ENCODE results near the gene COX6A2.
"Not testable (repeated sequence)": the region's sequence is repeated elsewhere in the genome, so short reads cannot be mapped to it uniquely, and the experiment has no call there.

Gene COX6A2

DNA sequence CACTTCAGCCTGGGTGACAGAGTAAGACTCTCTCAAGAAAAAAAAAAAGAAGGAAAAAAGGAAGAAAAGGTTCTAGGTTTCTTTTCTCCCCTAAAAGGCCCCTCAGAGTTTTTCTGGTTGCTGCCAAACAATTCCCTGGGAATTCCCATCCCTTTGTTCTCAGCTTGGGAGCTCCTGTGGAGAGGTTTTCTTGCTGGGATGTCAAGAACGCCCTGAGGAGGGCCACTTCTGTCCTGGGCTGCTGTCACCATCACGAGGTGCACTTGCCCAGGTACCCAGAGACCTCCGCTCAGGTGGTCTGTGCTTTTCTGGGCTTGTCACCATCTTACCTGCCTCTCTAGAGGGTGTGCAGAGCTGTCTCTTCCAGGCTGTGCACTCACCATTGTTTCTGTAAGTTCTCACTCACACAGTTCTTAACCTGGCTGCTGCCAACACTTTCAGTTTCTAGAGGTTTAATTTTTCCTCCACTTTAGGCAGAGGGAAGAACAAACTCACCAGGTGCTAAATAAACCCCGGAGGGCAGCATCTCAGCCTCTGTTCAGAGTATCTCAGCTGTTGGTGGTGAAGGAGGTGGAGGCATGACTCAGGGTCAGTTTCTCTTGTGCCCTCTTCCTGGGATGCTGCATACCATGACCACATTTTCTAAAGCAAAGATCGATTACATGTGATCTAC is 2.4 kb upstream of the COX6A2 start:
- Mint-ChIP-seq H3K36me3 (no peaks in the 10 kb centered on the region), H3K4me3 (no peak overlapping the region), H3K27ac (no peak overlapping the region), H3K27me3 (peaks cover 12% of the 10 kb centered on the region), H3K4me1 (peaks cover 6% of the 10 kb centered on the region), H3K9me3 (no peaks in the 10 kb centered on the region)
- ATAC-seq = no peak

DNA sequence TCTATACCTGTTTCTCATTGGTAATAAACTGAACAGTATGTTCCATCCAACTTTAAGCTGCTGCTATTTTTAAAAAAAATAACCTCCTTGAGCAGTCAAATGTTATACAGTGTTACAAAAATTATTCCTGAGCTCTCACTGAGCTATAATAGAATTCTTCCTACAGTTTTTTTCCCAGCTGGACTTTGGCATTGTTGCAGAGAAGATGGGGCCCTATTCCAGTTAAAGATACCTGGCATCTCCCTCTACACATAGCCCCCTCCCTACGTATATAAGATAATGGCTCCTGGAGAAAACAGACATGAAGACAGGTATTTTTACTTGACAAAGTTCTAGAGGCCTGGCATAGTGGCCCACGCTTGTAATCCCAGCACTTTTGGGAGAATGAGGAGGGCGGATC is 1.6 kb upstream of the COX6A2 start:
- Mint-ChIP-seq H3K27me3 (peaks cover 19% of the 10 kb centered on the region), H3K36me3 (no peaks in the 10 kb centered on the region), H3K9me3 (no peaks in the 10 kb centered on the region), H3K27ac (no peak overlapping the region), H3K4me3 (no peak overlapping the region), H3K4me1 (peaks cover 6% of the 10 kb centered on the region)
- ATAC-seq = no peak

DNA sequence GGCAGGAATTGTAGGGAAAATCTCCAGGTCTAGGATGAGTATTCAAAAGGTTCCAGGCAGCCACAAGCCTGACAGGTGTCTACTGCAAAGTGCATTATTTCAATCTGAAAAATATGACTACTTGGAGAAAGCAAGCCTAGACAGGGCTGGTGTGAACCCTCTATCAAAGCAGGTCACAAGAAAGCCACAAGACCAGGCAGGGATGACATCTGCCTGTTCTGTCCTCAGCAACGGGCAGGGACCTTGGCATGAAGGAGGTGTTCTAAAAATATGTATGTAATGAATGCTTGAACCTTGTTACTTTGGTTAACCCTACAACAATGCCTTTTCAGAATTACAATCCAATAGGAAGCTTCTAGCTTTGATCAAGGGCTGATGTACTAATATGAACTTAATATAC is 1.2 kb upstream of the COX6A2 start:
- Mint-ChIP-seq H3K27ac (no peak overlapping the region), H3K27me3 (peaks cover 24% of the 10 kb centered on the region), H3K9me3 (no peaks in the 10 kb centered on the region), H3K36me3 (no peaks in the 10 kb centered on the region), H3K4me3 (no peak overlapping the region), H3K4me1 (peaks cover 6% of the 10 kb centered on the region)
- ATAC-seq = no peak

DNA sequence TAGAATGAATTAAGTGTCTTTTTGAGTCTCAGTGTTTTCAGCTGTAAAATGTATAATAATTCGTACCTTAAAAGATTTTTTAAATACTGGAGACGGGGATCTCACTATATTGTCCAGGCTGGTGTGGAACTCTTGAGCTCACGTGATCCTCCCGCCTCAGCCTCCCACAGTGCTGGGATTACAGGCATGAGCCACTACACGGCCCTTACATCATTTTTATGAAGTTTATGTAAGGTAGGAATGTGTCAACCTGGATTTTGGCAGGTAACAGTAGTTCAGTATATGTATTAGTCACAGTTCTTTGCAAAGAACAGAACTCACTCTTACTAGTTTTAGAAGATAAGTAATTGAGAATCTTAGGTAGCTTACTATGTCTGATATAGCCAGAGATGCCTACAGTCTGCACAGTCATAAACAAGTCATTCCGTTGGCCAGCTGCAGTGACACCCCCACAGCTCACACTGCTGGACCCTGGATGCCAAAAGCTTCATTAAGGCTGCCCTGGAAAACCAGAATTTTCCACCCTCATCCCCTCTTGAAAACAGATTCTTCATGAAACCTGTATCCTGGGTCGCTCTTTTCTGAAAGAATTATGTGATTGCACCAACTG is 583 bp upstream of the COX6A2 start:
- ATAC-seq = no peak
- peaks cover 30% of the 10 kb centered on the region for H3K27me3 Mint-ChIP-seq
- H3K4me3 Mint-ChIP-seq = no peak overlapping the region
- no peaks in the 10 kb centered on the region for H3K9me3 Mint-ChIP-seq
- H3K27ac Mint-ChIP-seq = no peak overlapping the region
- H3K36me3 Mint-ChIP-seq = no peaks in the 10 kb centered on the region
- peaks cover 6% of the 10 kb centered on the region for H3K4me1 Mint-ChIP-seq

GRCh38 chr16:31427441-31428278 is 500 bp downstream of the COX6A2 start:
- H3K27ac Mint-ChIP-seq = no peak overlapping the region
- ATAC-seq = peak; percentile 53
- peak overlapping the region; percentile 53 for H3K4me3 Mint-ChIP-seq
- no peaks in the 10 kb centered on the region for H3K9me3 Mint-ChIP-seq
- H3K27me3 Mint-ChIP-seq = peaks cover 38% of the 10 kb centered on the region
- no peaks in the 10 kb centered on the region for H3K36me3 Mint-ChIP-seq
- peaks cover 6% of the 10 kb centered on the region for H3K4me1 Mint-ChIP-seq

DNA sequence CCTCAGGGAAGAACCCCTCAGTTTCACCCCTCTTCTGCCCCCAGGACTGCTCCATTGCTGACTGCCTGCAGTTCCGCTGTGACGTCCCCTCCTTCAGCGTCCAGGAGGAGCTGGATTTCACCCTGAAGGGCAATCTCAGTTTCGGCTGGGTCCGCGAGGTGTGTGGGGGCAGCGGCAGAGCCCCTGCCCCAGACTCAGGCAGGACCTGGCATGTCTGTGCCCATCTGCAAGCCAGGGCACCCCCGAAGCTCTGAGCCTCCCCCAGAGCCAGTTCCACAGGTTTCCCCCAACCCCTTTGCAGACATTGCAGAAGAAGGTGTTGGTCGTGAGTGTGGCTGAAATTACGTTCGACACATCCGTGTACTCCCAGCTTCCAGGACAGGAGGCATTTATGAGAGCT is 4.4 kb downstream of the COX6A2 start:
- peaks cover 4% of the 10 kb centered on the region for H3K4me1 Mint-ChIP-seq
- H3K27ac Mint-ChIP-seq = no peak overlapping the region
- peaks cover 38% of the 10 kb centered on the region for H3K27me3 Mint-ChIP-seq
- no peaks in the 10 kb centered on the region for H3K9me3 Mint-ChIP-seq
- no peak for ATAC-seq
- no peak overlapping the region for H3K4me3 Mint-ChIP-seq
- H3K36me3 Mint-ChIP-seq = no peaks in the 10 kb centered on the region

DNA sequence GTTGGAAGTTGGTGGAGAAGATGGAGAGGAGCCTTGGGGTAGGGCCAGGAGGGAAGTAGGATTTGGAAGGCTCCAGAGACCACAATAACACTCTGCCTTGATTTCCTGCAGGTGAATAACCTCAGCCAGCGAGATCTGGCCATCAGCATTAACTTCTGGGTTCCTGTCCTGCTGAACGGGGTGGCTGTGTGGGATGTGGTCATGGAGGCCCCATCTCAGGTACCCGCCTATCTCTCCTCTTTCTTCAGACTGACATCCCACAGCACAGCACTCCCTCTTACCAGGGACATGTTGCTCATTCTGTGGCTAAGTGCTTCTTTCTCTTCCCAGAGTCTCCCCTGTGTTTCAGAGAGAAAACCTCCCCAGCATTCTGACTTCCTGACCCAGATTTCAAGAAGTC is 4.9 kb downstream of the COX6A2 start:
- Mint-ChIP-seq H3K27me3 (peaks cover 42% of the 10 kb centered on the region), H3K4me3 (no peak overlapping the region), H3K36me3 (no peaks in the 10 kb centered on the region), H3K27ac (no peak overlapping the region), H3K4me1 (peaks cover 4% of the 10 kb centered on the region), H3K9me3 (no peaks in the 10 kb centered on the region)
- ATAC-seq = no peak

DNA sequence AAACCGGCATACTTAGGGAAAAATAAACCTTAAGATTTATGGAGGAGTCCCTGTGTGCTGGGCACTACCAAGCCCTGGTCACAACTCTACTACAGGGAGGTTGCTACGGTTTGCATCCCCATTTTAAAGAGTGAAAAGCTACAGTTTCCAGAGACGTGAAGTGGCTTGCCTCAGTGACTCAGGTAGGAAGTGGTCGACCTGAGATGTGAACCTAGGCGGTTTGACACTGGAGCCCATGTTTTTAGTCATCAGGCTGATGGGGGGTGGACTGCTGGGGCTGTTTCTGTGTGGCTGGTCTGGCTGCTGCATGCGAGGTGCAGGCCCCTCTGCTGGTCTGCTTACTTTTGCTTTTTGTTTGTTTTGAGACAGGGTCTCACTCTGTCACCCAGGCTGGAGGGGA is 6.6 kb downstream of the COX6A2 start:
- Mint-ChIP-seq H3K27me3 (peaks cover 47% of the 10 kb centered on the region), H3K27ac (no peak overlapping the region), H3K4me3 (no peak overlapping the region), H3K36me3 (no peaks in the 10 kb centered on the region), H3K4me1 (peaks cover 4% of the 10 kb centered on the region), H3K9me3 (peaks cover 4% of the 10 kb centered on the region)
- ATAC-seq = peak; percentile 66

GRCh38 chr16:31420037-31420436 is 8.1 kb downstream of the COX6A2 start:
- H3K4me1 Mint-ChIP-seq = peaks cover 10% of the 10 kb centered on the region
- H3K27ac Mint-ChIP-seq = no peak overlapping the region
- no peaks in the 10 kb centered on the region for H3K36me3 Mint-ChIP-seq
- no peak overlapping the region for H3K4me3 Mint-ChIP-seq
- peaks cover 40% of the 10 kb centered on the region for H3K27me3 Mint-ChIP-seq
- no peak for ATAC-seq
- peaks cover 4% of the 10 kb centered on the region for H3K9me3 Mint-ChIP-seq

DNA sequence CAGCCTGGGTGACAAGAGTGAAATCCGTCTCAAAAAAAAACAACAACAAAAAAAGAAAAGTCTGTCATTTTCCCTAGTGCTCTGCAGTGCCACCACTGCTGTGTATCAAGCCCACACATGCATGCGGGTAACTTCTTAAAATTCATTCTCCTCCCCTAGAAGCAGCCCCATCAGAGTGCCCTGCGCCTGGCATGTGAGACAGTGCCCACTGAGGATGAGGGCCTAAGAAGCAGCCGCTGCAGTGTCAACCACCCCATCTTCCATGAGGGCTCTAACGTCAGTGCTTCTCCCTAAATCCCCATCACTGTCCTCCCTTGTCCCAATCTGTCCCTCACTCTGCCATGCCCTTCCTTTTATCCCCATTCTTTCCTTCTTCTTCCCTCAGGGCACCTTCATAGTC is 10.2 kb downstream of the COX6A2 start:
- peaks cover 4% of the 10 kb centered on the region for H3K9me3 Mint-ChIP-seq
- H3K27ac Mint-ChIP-seq = no peak overlapping the region
- no peak overlapping the region for H3K4me3 Mint-ChIP-seq
- peaks cover 19% of the 10 kb centered on the region for H3K27me3 Mint-ChIP-seq
- peaks cover 27% of the 10 kb centered on the region for H3K4me1 Mint-ChIP-seq
- no peak for ATAC-seq
- no peaks in the 10 kb centered on the region for H3K36me3 Mint-ChIP-seq

DNA sequence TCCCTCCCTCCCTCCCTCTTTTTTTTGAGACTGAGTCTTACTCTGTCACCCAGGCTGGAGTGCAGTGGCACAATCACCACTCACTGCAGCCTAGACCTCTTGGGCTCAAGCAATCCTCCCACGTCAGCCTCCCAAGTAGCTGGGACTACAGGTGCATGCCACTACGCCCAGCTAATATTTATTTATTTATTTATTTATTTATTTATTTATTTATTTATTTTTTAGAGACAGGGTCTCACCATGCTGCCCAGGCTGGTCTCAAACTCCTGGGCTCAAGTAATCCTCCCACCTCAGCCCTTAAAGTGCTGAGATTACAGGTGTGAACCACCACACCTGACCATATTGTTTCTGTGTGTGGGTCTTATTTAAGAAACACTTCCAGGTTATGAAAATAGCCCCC is 11.1 kb downstream of the COX6A2 start:
- Mint-ChIP-seq H3K4me1 (peaks cover 27% of the 10 kb centered on the region), H3K27me3 (peaks cover 19% of the 10 kb centered on the region)
- not testable (repeated sequence) for H3K36me3 Mint-ChIP-seq, ATAC-seq, H3K27ac Mint-ChIP-seq, H3K9me3 Mint-ChIP-seq, H3K4me3 Mint-ChIP-seq

- no peak for ATAC-seq
- Mint-ChIP-seq H3K27ac (no peak overlapping the region), H3K9me3 (peaks cover 4% of the 10 kb centered on the region), H3K27me3 (peaks cover 19% of the 10 kb centered on the region), H3K4me3 (no peak overlapping the region), H3K4me1 (peaks cover 27% of the 10 kb centered on the region), H3K36me3 (no peaks in the 10 kb centered on the region)
These were observed 11.8 kb downstream of the COX6A2 start for GRCh38 chr16:31416371-31416770.

GRCh38 chr16:31414706-31415105 is 13.5 kb downstream of the COX6A2 start:
- H3K36me3 Mint-ChIP-seq = no peaks in the 10 kb centered on the region
- no peak for ATAC-seq
- H3K27me3 Mint-ChIP-seq = peaks cover 25% of the 10 kb centered on the region
- no peak overlapping the region for H3K4me3 Mint-ChIP-seq
- peaks cover 4% of the 10 kb centered on the region for H3K9me3 Mint-ChIP-seq
- no peak overlapping the region for H3K27ac Mint-ChIP-seq
- H3K4me1 Mint-ChIP-seq = peaks cover 23% of the 10 kb centered on the region

GRCh38 chr16:31413943-31414342 is 14.2 kb downstream of the COX6A2 start:
- H3K4me3 Mint-ChIP-seq = no peak overlapping the region
- ATAC-seq = no peak
- H3K9me3 Mint-ChIP-seq = peaks cover 4% of the 10 kb centered on the region
- H3K27ac Mint-ChIP-seq = no peak overlapping the region
- peaks cover 32% of the 10 kb centered on the region for H3K27me3 Mint-ChIP-seq
- H3K36me3 Mint-ChIP-seq = no peaks in the 10 kb centered on the region
- peaks cover 23% of the 10 kb centered on the region for H3K4me1 Mint-ChIP-seq

- H3K4me3 Mint-ChIP-seq = no peak overlapping the region
- H3K4me1 Mint-ChIP-seq = peaks cover 23% of the 10 kb centered on the region
- ATAC-seq = no peak
- H3K36me3 Mint-ChIP-seq = no peaks in the 10 kb centered on the region
- H3K27me3 Mint-ChIP-seq = peaks cover 35% of the 10 kb centered on the region
- peaks cover 4% of the 10 kb centered on the region for H3K9me3 Mint-ChIP-seq
- H3K27ac Mint-ChIP-seq = no peak overlapping the region
These were observed 14.8 kb downstream of the COX6A2 start for GRCh38 chr16:31413381-31413780.

GRCh38 chr16:31412750-31413149 is 15.4 kb downstream of the COX6A2 start:
- H3K27ac Mint-ChIP-seq = no peak overlapping the region
- H3K4me1 Mint-ChIP-seq = peaks cover 23% of the 10 kb centered on the region

More at GRCh38 chr16:31412750-31413149, 15.4 kb downstream of the COX6A2 start:
- H3K9me3 Mint-ChIP-seq = no peaks in the 10 kb centered on the region
- no peak overlapping the region for H3K4me3 Mint-ChIP-seq
- no peaks in the 10 kb centered on the region for H3K36me3 Mint-ChIP-seq
- peaks cover 32% of the 10 kb centered on the region for H3K27me3 Mint-ChIP-seq
- ATAC-seq = no peak
